HuH-7.5 (cell line): ENCODE results near the gene MLST8.
"Not testable (repeated sequence)": the region's sequence is repeated elsewhere in the genome, so short reads cannot be mapped to it uniquely, and the experiment has no call there.

ENCODE experiments used
- DNase-seq: peaks from one replicate; pipeline ENCODE4 v3.0.0; 2011; ENCODE audit warnings: low spot score

MLST8 gene

DNA sequence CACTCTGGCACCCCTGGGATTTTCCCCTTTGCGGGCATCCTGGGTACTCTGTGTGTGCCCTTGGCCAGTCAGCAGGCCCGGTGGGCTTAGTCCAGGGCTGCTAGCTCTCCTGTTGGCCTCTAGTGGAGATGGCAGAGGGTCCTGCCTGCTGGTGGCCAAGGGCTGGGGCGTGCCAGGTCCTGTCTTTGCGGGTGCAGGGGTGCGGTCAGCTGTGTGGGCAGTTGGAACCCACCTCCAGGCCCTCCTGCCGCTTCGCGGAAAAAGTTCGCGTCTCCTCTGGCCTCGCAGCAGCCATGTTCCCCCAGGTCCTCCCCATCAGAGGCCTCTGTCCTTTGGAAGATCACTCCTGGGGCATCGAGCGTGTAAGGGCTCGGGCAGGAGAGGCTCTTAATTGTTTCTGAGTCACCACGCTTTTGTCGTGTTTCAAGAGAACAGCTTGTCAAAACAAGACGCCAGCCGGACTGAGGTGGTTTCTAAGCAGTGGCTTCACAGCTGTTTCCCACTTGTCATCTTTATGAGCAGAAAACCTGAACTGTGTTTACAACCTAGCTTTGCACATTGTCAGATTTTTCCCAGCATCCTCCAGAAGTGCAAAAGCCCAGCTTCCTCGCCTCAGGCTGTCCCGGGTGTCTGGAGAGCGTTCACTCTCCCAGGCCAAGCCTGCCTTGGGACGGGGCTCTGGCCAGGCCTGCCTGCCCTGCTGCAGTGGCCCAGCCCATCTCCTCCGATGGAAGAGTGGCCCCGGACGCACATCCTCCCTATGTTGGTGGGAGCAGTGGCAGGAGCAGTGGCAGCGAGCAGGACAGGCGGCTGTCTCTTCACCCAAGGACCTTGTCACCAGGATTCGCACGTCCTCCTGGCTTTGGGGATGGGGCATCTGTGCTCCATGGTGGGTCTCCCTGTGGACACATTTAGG, 26.0 kb downstream of the MLST8 start:
- DNase-seq: no peak

DNA sequence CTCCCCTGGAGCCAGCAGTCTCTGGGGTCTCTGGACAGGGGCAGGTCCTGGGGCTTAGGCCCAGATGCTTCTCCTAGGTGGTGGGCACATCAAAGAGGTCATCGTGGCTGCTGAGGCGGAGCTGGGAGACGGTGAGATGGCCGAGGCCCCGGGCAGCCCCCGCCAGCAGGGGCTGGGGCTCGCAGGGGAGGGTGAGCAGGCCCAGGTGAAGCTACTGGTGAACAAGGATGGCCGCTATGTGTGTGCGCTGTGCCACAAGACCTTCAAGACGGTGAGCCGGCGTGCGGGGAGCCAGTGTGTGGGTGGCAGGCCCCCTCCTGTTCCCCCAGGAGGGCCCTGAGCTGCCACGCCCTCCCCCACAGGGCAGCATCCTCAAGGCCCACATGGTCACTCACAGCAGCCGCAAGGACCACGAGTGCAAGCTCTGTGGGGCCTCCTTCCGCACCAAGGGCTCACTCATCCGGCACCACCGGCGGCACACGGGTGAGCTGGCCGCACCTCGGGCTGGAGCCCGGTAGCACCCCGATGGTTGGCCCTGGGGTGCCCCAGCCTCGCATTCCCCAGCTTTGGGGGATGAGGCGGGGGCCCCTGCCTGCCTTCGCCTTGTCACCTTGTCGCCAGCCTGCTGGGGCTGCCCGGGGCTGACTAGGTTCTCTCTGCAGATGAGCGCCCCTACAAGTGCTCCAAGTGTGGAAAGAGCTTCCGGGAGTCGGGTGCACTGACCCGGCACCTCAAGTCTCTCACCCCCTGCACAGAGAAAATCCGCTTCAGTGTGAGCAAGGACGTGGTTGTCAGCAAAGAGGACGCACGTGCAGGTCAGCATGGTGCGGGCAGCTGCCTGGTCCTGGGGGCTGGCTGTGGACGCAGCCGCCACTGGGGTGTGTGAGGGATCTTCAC, 27.1 kb downstream of the MLST8 start:
- no peak for DNase-seq

DNA sequence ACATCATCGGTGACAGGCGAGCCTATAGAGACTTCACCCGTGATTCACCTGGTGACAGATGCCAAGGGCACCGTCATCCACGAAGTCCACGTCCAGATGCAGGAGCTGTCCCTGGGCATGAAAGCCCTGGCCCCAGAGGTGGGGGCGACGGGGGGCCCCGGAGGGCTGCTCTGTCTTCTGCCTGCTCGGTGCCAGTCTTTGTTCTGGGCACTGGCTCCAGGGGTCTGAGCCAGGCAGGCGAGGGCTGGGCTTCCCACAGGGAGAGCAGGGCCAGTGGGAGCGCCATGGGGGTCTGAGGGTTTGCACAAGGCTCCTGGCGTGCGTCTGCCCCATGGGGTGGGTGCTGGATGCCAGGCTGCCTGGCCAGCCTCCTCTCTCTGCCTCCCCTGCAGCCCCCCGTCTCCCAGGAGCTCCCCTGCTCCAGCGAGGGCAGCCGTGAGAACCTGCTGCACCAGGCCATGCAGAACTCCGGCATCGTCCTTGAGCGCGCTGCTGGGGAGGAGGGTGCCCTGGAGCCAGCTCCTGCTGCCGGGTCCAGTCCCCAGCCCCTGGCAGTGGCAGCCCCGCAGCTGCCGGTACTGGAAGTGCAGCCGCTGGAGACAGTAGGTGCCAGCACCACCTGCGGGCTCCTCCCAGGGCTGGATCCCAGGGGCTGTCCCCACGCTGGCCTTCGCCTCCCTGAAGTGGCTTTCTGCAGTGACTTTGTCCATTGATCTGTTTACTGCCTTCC, 28.0 kb downstream of the MLST8 start:
- DNase-seq: no peak

DNA sequence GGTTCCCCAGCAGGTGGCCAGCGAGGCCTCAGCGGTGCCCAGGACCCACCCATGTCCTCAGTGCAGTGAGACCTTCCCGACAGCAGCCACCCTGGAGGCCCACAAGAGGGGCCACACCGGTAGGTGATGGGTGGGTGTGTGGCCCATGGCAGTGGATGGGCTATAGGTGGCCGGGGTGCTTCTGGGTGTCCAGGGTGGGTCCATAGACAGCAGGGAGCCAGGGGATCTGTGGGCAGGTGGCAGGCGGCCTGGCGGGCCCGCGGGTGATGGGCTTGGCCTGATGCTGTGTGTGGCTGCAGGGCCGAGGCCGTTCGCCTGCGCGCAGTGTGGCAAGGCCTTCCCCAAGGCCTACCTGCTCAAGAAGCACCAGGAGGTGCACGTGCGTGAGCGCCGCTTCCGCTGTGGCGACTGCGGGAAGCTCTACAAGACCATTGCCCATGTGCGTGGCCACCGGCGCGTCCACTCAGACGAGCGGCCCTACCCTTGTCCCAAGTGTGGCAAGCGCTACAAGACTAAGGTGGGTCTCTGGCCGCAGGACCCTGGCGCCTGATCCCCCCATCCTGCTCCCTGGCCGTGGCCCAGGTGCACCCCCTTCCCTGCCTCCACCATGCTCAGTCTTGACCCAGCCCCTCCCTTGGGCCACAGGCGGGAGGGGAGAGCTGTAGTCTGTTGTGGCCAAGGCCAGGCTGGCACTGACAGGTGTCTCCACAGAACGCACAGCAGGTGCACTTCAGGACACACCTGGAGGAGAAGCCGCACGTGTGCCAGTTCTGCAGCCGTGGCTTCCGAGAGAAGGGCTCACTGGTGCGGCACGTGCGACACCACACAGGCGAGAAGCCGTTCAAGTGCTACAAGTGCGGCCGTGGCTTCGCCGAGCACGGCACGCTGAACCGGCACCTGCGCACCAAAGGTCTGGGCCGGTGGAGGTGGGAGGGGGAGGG, 28.9 kb downstream of the MLST8 start:
- no peak for DNase-seq

DNA sequence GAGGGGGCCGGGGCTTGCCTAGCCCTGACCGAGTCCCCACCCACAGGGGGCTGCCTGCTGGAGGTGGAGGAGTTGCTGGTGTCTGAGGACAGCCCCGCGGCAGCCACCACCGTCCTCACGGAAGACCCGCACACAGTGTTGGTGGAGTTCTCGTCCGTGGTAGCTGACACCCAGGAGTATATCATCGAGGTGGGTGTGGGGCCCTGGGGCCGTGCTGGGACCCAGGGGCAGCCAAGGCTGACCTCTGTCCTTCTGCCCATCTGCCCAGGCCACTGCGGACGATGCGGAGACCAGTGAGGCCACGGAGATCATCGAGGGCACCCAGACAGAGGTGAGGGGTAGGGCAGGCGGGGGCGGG, 29.5 kb downstream of the MLST8 start:
- DNase-seq: no peak

DNA sequence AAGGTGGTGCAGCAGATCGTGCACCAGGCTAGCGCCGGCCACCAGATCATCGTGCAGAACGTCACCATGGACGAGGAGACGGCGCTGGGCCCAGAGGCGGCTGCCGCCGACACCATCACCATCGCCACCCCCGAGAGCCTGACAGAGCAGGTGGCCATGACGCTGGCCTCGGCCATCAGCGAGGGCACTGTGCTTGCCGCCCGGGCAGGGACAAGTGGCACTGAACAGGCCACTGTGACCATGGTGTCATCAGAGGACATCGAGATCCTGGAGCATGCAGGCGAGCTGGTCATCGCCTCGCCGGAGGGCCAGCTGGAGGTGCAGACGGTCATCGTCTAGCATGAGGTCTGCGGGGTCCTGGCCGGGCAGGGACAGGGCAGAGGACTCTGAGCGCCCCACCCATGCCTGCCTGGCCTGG, 30.0 kb downstream of the MLST8 start:
- no peak for DNase-seq

DNA sequence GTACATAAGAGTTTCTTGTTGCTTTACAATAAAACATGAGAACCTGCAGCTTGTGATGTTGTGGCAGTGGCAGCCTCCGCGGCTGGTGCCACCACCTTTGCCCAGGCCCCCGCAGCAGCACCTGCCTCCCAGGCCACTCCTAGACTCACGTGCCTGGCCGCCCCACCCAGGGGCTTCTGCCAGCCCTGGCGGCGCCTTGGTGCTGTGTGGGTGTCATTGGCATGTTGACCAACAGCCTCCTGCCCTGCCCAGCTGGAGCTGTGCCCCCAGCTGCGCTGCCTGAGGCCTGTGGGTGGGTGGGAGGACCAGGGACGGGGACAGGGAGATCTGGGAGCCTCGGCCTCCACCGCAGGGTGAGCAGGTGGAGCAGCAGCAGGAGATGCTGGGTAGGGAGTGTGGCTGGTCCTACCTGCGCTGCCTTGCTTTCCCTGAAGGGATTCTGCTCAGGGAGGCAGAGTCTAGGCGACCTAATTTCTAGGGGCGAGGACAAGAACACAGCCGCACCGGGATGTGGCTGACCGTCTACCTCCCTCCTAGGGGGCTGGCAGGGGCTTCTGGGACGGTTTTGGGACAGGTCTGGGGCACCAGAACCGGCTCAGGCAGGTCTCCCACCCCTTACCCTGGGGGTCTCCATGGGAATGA, 30.6 kb downstream of the MLST8 start:
- DNase-seq: no peak

DNA sequence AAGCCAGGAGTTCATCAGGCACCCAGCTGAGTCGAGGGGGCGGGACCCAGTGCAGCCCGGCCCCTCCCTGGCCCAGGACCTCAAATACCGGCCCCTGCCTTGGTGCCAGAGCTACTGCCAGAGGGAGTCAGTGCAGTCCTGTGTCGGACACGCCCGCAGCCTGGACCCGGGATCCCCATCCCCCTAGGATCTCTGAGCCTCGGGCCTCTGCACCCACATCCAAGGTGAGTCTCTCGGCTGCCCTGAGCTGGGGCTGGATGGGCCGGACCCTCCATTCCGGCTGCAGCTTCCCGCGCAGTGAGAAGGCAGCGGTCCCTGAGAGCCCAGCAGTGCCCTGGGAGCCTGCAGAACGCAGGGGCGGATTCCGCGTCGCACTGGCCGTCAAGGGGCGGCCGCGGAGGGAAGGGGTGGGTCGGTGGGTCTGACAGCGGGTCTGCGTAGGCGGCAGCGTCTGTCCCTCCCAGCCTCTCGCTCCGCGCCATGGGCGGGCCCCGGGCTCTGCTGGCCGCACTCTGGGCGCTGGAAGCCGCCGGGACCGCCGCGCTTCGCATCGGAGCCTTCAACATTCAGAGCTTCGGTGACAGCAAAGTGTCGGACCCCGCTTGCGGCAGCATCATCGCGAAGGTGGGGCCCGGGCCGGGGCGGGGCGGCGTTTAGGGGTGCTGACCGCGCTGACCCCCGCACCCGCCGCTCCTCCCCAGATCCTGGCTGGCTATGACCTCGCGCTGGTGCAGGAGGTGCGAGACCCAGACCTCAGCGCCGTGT, 31.3 kb downstream of the MLST8 start, which contains the start of gene DNASE1L2:
TSS of gene DNASE1L2 (plus strand) at position 108 of the 765 bp plus-strand sequence. CDS start at position 481, 373 bp downstream.
- DNase-seq: no peak

DNA sequence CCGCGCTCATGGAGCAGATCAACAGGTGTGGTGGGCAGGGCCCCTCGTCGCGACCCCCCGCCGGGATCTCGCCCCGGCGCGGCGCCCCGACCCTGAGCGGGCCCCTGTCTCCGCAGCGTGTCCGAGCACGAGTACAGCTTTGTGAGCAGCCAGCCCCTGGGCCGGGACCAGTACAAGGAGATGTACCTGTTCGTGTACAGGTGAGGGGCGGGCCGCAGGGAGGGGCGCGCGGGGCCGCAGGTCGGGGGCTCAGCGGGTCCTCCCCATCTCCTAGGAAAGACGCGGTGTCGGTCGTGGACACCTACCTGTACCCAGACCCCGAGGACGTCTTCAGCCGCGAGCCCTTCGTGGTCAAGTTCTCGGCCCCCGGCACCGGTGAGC, 31.8 kb downstream of the MLST8 start:
- no peak for DNase-seq

DNA sequence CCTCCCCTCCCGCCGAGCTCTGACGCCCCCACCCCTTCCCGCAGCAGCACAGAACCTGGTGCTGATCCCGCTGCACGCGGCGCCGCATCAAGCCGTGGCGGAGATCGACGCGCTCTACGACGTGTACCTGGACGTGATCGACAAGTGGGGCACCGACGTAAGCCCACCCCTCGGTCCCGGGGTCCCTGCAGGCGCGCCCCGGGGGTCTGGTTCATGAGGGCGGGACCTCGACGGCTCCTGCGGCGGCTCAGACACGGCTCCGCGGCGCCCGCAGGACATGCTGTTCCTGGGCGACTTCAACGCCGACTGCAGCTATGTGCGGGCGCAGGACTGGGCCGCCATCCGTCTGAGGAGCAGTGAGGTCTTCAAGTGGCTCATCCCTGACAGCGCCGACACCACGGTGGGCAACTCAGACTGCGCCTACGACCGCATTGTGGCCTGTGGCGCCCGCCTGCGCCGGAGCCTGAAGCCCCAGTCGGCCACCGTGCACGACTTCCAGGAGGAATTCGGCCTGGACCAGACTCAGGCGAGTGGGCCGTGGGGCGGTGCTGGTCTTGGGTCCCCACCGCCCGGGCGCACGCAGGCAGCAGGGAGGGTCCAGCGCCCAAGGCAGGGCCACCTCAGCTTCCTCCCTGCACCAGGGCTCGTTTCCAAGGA, 32.4 kb downstream of the MLST8 start:
- no peak for DNase-seq

DNA sequence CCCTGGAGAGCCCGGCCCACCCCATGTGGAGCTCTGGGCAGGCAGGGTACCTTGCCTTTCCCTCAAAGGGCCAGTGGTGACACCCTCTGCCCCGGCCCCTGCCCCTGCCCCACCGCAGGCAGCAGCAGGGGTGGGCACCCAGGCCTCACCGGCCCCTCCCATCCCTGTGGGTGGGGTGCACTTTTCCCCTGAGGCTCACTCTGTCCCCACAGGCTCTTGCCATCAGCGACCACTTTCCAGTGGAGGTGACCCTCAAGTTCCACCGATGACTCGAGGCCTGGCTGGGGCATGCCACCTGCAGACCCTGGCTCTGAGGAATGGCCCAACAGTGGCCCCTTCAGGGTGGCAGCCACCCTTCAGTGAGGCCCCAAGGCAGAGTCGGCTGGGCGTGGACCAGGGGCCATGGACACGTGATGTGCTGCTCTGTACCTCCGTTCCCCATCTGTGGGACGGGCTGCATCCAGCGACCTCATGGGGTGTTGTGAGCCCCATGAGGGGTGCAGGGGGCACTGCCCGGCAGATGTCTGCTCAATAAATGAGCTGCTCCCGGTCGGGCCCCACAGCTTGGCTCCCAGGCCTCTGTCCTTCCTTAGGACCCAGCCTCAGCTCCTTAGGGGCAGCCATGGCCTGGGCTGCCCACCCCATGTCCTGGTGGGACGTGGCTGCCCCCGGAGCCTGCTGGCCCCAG, 33.0 kb downstream of the MLST8 start:
- no peak for DNase-seq

DNA sequence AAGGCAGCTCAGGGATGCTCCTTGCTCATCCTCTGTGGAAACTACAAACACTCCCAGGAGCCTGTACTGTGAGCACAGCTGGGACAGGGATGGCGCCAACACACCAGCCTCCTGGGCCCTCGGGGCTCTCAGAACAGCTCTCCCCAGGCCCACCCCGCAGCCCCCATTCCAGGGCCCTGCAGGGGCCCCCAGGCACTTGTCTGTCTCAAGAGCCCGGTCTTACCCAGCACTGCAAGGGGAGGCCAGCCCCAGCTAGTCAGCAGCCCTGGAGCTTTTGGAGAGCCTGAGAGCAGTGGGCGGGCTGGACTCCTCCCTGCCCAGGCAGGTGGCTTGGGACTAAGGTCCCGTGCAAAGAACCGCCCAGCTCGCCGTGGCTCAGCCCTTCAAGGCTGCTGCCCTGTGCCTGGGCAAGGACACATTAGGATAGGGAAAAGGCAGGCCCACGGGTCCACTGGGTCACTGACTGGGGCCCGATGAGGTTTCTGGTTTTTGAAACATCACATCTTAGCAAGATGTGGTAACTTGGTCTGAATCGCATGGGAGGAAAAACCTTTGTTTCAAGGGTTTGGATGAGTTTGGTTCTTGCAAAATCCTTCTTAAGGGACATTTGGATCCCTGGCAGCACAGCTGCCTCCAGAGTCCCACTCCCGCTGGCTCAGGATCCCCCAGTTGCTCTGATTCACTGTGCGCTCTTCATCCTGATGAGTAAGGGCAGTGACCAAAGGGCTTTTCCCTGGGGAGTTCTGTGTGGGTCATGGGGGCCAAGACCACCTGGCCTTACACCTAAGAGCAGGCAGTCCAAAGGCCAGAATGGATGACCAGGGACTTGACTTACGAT, 33.8 kb downstream of the MLST8 start:
- DNase-seq: no peak

DNA sequence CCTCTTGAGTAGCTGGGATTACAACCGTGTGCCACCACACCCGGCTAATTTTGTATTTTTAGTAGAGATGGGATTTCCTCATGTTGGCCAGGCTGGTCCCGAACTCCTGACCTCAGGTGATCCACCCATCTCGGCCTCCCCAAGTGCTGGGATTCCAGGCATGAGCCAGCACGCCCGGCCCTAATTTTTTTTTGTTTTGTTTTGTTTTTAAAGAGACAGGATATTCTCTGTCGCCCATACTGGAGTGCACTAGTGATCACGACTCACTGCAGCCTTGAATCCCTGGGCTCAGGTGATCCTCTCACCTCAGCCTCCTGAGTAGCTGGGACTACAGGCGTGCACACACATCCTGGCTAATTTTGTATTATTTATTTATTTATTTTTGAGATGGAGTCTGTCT, 35.1 kb downstream of the MLST8 start:
- DNase-seq: not testable (repeated sequence)

DNA sequence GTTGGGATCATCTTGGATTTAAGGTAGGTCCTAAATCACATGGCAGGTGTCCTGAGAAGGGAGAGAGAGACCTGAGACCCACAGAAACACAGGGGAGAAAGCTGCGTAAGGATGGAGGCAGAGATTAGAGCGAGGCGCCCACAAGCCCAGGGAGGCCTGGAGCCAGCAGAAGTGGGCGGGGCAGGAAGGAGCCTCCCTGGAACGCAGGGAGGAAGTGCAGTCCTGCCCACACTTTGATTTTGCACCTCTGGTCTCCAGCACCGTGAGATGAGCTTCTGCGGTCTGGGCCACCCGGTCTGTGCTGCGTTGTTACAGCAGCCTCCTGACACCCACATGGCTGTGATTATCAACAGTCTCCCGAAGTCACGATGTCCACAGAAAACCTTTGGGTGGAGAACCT, 37.3 kb downstream of the MLST8 start:
- DNase-seq: no peak

DNA sequence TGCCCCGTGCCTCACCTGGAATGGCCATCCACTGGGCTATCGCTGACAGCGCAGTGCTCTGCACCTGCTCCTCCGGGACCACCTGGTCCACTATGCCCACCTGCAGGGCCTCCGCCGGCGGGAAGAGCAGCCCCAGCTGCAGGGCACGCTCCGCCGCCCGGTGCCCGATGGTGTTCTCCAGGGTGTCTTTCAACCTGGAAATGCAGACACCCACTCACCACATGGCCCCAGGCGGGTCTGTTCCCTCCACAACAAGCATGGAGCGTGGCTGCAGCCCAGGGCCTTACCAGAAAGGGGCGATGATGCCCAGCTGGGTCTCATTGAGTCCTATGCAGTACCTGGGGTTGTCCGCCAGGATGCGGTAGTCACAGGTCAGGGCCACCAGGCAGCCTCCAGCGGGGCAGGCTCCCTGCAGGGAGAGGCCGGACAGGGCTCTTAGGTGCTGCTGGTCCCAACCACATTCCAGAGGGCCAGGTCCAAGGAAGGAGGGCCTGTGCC, 37.8 kb downstream of the MLST8 start:
- no peak for DNase-seq

DNA sequence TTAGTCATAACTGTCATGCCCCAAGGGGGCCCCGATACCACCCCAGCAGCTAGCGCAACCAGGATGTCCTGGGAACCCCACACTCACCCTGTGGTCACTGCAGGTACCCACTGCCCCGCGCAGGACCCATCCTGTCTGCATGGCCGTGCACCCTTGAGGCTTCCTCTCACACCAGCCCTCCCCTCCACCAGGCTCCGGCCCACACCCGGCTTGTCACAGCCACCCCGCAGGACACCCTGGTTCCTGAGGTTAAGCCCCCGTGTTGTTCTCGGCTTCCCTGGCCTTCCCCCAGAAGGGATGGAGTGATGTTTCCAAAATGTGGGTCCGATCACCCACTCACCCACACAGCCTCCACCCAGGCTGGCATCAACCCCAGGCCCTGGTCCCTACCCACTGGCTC, 38.5 kb downstream of the MLST8 start:
- DNase-seq: no peak

DNA sequence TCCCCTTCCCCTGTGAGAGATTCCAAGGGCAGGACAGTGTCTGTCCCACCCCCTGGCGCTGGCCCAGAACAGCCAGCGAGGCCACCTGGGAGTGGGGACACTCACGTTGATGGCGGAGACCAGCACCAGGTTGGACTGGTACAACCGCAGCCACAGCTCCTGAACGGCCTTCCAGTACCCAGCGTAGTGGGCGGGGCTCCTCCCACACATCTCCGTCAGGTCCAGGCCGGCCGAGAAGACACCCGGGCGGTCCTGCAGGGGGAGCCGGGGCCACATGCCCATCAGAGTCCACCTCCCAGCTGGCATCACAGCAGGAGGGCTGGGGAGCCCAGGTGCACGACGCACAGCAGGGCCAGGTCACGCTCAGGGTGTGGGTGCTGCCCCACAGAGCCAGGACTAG, 39.0 kb downstream of the MLST8 start:
- no peak for DNase-seq
